ENCODE data around the gene ZNF277.
"Not testable (repeated sequence)": the region's sequence is repeated elsewhere in the genome, so short reads cannot be mapped to it uniquely, and the experiment has no call there.

Gene ZNF277

DNA sequence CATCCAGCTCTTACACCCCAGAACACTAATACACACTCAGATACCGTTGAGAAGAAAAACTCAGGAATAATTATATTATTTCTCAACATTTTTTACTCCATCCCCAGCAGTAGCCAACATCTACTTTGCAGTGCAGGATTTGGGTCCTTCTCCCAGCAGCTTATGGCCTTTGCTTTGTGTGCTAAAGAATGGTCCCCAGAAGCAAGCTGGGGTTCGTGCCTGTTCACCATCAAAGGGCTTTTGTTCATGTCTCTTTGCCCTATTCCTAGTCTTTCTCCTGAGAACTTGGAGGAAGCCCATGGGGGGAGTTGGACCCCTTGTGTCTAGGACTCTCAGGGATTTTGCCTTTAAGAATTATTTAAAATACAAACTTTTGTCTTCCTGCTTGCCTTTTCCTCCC, 100.4 kb downstream of the ZNF277 start:
- Histone ChIP-seq H3K4me2 (ENCODE audit: low read depth, low read length, poor library complexity, severe bottlenecking) (no peak overlapping the region), H4K20me1 (ENCODE audit: low read depth, low read length) (no peaks in the 10 kb centered on the region), H3K79me2 (ENCODE audit: insufficient read depth, low read length) (no peaks in the 10 kb centered on the region), H3F3A (ENCODE audit: insufficient read depth) (no peaks in the 10 kb centered on the region), H3K36me3 (ENCODE audit: low read length) (no peaks in the 10 kb centered on the region; the same call in 1 of the 2 replicates), H3K27ac (ENCODE audit: low read depth, low read length) (no peak overlapping the region), H3K9me3 (ENCODE audit: insufficient read depth, low read length) (no peaks in the 10 kb centered on the region), H2AFZ (ENCODE audit: low read depth, low read length, severe bottlenecking) (no peak overlapping the region), H3K4me3 (ENCODE audit: insufficient read depth, low read length, poor library complexity, severe bottlenecking) (no peak overlapping the region), H3K9ac (ENCODE audit: low read length) (no peak overlapping the region), H3K27me3 (ENCODE audit: low read length) (no peaks in the 10 kb centered on the region), H3K9me2 (replicated peaks; ENCODE audit: insufficient read depth, low read length) (no peaks in the 10 kb centered on the region)
- TF ChIP-seq, protein P1, sequence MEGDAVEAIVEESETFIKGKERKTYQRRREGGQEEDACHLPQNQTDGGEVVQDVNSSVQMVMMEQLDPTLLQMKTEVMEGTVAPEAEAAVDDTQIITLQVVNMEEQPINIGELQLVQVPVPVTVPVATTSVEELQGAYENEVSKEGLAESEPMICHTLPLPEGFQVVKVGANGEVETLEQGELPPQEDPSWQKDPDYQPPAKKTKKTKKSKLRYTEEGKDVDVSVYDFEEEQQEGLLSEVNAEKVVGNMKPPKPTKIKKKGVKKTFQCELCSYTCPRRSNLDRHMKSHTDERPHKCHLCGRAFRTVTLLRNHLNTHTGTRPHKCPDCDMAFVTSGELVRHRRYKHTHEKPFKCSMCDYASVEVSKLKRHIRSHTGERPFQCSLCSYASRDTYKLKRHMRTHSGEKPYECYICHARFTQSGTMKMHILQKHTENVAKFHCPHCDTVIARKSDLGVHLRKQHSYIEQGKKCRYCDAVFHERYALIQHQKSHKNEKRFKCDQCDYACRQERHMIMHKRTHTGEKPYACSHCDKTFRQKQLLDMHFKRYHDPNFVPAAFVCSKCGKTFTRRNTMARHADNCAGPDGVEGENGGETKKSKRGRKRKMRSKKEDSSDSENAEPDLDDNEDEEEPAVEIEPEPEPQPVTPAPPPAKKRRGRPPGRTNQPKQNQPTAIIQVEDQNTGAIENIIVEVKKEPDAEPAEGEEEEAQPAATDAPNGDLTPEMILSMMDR (IDR thresholded peaks at IDR 0.05; ENCODE audit: insufficient read depth, low read length, poor library complexity, severe bottlenecking) = no peak
- TF ChIP-seq EZH2phosphoT487 (conservative IDR thresholded peaks at IDR 0.05; ENCODE audit: low read length) = no peak

- Histone ChIP-seq H3K4me2 (ENCODE audit: low read depth, low read length, poor library complexity, severe bottlenecking) (no peak overlapping the region), H3K9ac (ENCODE audit: low read length) (no peak overlapping the region), H4K20me1 (ENCODE audit: low read depth, low read length) (no peaks in the 10 kb centered on the region), H3K27ac (ENCODE audit: low read depth, low read length) (no peak overlapping the region), H3K79me2 (ENCODE audit: insufficient read depth, low read length) (no peaks in the 10 kb centered on the region), H3F3A (ENCODE audit: insufficient read depth) (no peaks in the 10 kb centered on the region), H2AFZ (ENCODE audit: low read depth, low read length, severe bottlenecking) (no peak overlapping the region), H3K36me3 (ENCODE audit: low read length) (no peaks in the 10 kb centered on the region), H3K4me3 (ENCODE audit: insufficient read depth, low read length, poor library complexity, severe bottlenecking) (no peak overlapping the region), H3K27me3 (ENCODE audit: low read length) (no peaks in the 10 kb centered on the region), H3K9me3 (ENCODE audit: insufficient read depth, low read length) (no peaks in the 10 kb centered on the region), H3K9me2 (replicated peaks; ENCODE audit: insufficient read depth, low read length) (no peaks in the 10 kb centered on the region)
- TF ChIP-seq, protein P1 (IDR thresholded peaks at IDR 0.05; ENCODE audit: insufficient read depth, low read length, poor library complexity, severe bottlenecking) = no peak
- no peak for TF ChIP-seq EZH2phosphoT487 (conservative IDR thresholded peaks at IDR 0.05; ENCODE audit: low read length)
Measured at GRCh38 chr7:112307506-112307905, 101.0 kb downstream of the ZNF277 start.

GRCh38 chr7:112308974-112309373, 102.5 kb downstream of the ZNF277 start:
- Histone ChIP-seq H3K79me2 (ENCODE audit: insufficient read depth, low read length) (no peaks in the 10 kb centered on the region), H3K9ac (ENCODE audit: low read length) (no peak overlapping the region), H3K36me3 (ENCODE audit: low read length) (no peaks in the 10 kb centered on the region), H3K4me3 (ENCODE audit: insufficient read depth, low read length, poor library complexity, severe bottlenecking) (no peak overlapping the region), H3K9me3 (ENCODE audit: insufficient read depth, low read length) (no peaks in the 10 kb centered on the region), H3F3A (ENCODE audit: insufficient read depth) (no peaks in the 10 kb centered on the region), H3K27me3 (ENCODE audit: low read length) (no peaks in the 10 kb centered on the region), H3K27ac (ENCODE audit: low read depth, low read length) (no peak overlapping the region), H2AFZ (ENCODE audit: low read depth, low read length, severe bottlenecking) (no peak overlapping the region), H3K4me2 (ENCODE audit: low read depth, low read length, poor library complexity, severe bottlenecking) (no peak overlapping the region), H3K9me2 (replicated peaks; ENCODE audit: insufficient read depth, low read length) (no peaks in the 10 kb centered on the region), H4K20me1 (ENCODE audit: low read depth, low read length) (no peaks in the 10 kb centered on the region)
- TF ChIP-seq EZH2phosphoT487 (conservative IDR thresholded peaks at IDR 0.05; ENCODE audit: low read length) = no peak
- TF ChIP-seq, protein P1 (IDR thresholded peaks at IDR 0.05; ENCODE audit: insufficient read depth, low read length, poor library complexity, severe bottlenecking) = no peak

DNA sequence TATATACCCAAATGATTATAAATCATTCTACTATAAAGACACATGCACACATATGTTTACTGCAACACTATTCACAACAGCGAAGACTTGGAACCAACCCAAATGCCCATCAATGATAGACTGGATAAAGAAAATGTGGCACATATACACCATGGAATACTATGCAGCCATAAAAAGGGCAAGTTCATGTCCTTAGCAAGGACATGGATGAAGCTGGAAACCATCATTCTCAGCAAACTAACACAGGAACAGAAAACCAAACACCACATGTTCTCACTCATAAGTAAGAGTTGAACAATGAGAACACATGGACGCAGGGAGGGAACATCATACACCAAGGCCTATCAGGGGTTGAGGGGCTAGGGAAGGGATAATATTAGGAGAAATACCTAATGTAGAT, 110.3 kb downstream of the ZNF277 start:
- not testable (repeated sequence) for H4K20me1 ChIP-seq (ENCODE audit: low read depth, low read length); H3K79me2 ChIP-seq (ENCODE audit: insufficient read depth, low read length); H3K9ac ChIP-seq (ENCODE audit: low read length); H3K4me3 ChIP-seq (ENCODE audit: insufficient read depth, low read length, poor library complexity, severe bottlenecking); H3K9me2 ChIP-seq (replicated peaks; ENCODE audit: insufficient read depth, low read length); H2AFZ ChIP-seq (ENCODE audit: low read depth, low read length, severe bottlenecking); H3K9me3 ChIP-seq (ENCODE audit: insufficient read depth, low read length); H3K36me3 ChIP-seq (ENCODE audit: low read length); H3K27me3 ChIP-seq (ENCODE audit: low read length); H3F3A ChIP-seq (ENCODE audit: insufficient read depth); H3K4me2 ChIP-seq (ENCODE audit: low read depth, low read length, poor library complexity, severe bottlenecking); H3K27ac ChIP-seq (ENCODE audit: low read depth, low read length)
